GM18502 (cell line): ENCODE results near the gene TTBK2.
A peak's percentile ranks its signal among the peaks of the same experiment; 100 is the strongest.
"Not testable (repeated sequence)": the region's sequence is repeated elsewhere in the genome, so short reads cannot be mapped to it uniquely, and the experiment has no call there.

Source experiments
- ATAC-seq: cut with Tn5 transposase; IDR thresholded peaks from one replicate; pipeline ENCODE4 v1.9.1; 2021; ENCODE audit warnings: mild to moderate bottlenecking; ENCODE audit not compliant: unreplicated experiment, poor library complexity

Gene TTBK2

GRCh38 chr15:42772901-42773300, 147.7 kb downstream of the TTBK2 start:
- ATAC-seq, result no peak

- ATAC-seq, result no peak
These were observed 148.4 kb downstream of the TTBK2 start for GRCh38 chr15:42772144-42772543.

- ATAC-seq, result not testable (repeated sequence)
These were observed 154.5 kb downstream of the TTBK2 start for GRCh38 chr15:42766109-42766508.

GRCh38 chr15:42764154-42764731, 156.3 kb downstream of the TTBK2 start:
- not testable (repeated sequence) for ATAC-seq

GRCh38 chr15:42761813-42762212, 158.8 kb downstream of the TTBK2 start:
- not testable (repeated sequence) for ATAC-seq

- ATAC-seq, result no peak
These were observed 159.8 kb downstream of the TTBK2 start for GRCh38 chr15:42760759-42761158.

- no peak for ATAC-seq
These were observed 161.5 kb downstream of the TTBK2 start for GRCh38 chr15:42759093-42759492.

GRCh38 chr15:42750306-42750705, 170.3 kb downstream of the TTBK2 start:
- no peak for ATAC-seq

GRCh38 chr15:42749266-42749665, 171.3 kb downstream of the TTBK2 start:
- ATAC-seq, result no peak

- no peak for ATAC-seq
These were observed 176.4 kb downstream of the TTBK2 start for GRCh38 chr15:42744195-42744594.

- ATAC-seq, result no peak
These were observed 178.4 kb downstream of the TTBK2 start for GRCh38 chr15:42742149-42742548.

- ATAC-seq, result no peak
These were observed 178.9 kb downstream of the TTBK2 start for GRCh38 chr15:42741710-42742109.

- no peak for ATAC-seq
These were observed 182.8 kb downstream of the TTBK2 start for GRCh38 chr15:42737529-42738328.

GRCh38 chr15:42736793-42737528, 183.6 kb downstream of the TTBK2 start, which contains the start of gene CDAN1:
Gene CDAN1 (minus strand): TSS chr15:42737128. CDS start chr15:42737102, 26 bp downstream.
- peak; percentile 84 for ATAC-seq

- peak; percentile 44 for ATAC-seq
These were observed 184.3 kb downstream of the TTBK2 start for GRCh38 chr15:42736178-42736792.

- no peak for ATAC-seq
These were observed 185.0 kb downstream of the TTBK2 start for GRCh38 chr15:42735382-42736165.

GRCh38 chr15:42734076-42734672, 186.4 kb downstream of the TTBK2 start:
- ATAC-seq, result no peak

- no peak for ATAC-seq
These were observed 187.6 kb downstream of the TTBK2 start for GRCh38 chr15:42733027-42733426.

- ATAC-seq, result no peak
These were observed 188.3 kb downstream of the TTBK2 start for GRCh38 chr15:42732095-42732827.
